NT2/D1 (cell line): Measurements from ENCODE around the gene CRB2.

Source experiments
- SUZ12 ChIP-seq: IDR thresholded peaks from 2 replicates; pipeline ENCODE4 v1.6.1; 2011; ENCODE audit not compliant: insufficient read length, insufficient read depth; ENCODE audit errors: extremely low read depth
- YY1 ChIP-seq: IDR thresholded peaks from 2 replicates; pipeline ENCODE4 v1.6.1; 2011; ENCODE audit not compliant: insufficient read length, insufficient read depth
- ZNF274 ChIP-seq: IDR thresholded peaks from 2 replicates; pipeline ENCODE4 v1.6.1; 2011; ENCODE audit warnings: mild to moderate bottlenecking, low read depth, low read length

- TF ChIP-seq ZNF274 (no peak), YY1 (no peak), SUZ12 (no peak)
Observed at GRCh38 chr9:123373447-123373923, 17.5 kb downstream of the CRB2 start.
